ENCODE measurements around the gene LRRC59. TPM values are rescaled to one million over a fixed set of nuclear protein-coding genes. Genes with fewer than 3 reads are reported as not detected.
A peak's percentile ranks its signal among the peaks of the same experiment; 100 is the strongest.
"Not testable (repeated sequence)": the region's sequence is repeated elsewhere in the genome, so short reads cannot be mapped to it uniquely, and the experiment has no call there.

LRRC59 gene
- total RNA-seq, 1 donor from 2014 or later = 71.2 TPM

- no peak for DNase-seq (ENCODE audit: low spot score)
Observed at GRCh38 chr17:50347117-50347893, 50.0 kb downstream of the LRRC59 start.

GRCh38 chr17:50346313-50347116 is 50.8 kb downstream of the LRRC59 start:
- DNase-seq (ENCODE audit: low spot score) = no peak

- peak; percentile 88 for DNase-seq (ENCODE audit: low spot score)
Observed at GRCh38 chr17:50345432-50346312, 51.7 kb downstream of the LRRC59 start, which contains the start of gene XYLT2. TSS of gene XYLT2 (plus strand) at chr17:50346126. CDS start at chr17:50346141, 15 bp downstream.

- DNase-seq (ENCODE audit: low spot score) = no peak
Observed at GRCh38 chr17:50344731-50345365, 52.5 kb downstream of the LRRC59 start.

GRCh38 chr17:50339381-50339780 is 57.9 kb downstream of the LRRC59 start:
- no peak for DNase-seq (ENCODE audit: low spot score)

GRCh38 chr17:50338645-50339044 is 58.7 kb downstream of the LRRC59 start:
- no peak for DNase-seq (ENCODE audit: low spot score)

- DNase-seq (ENCODE audit: low spot score) = no peak
Observed at GRCh38 chr17:50337956-50338355, 59.4 kb downstream of the LRRC59 start.

- DNase-seq (ENCODE audit: low spot score) = not testable (repeated sequence)
Observed at GRCh38 chr17:50333291-50334057, 63.8 kb downstream of the LRRC59 start.

- DNase-seq (ENCODE audit: low spot score) = no peak
Observed at GRCh38 chr17:50332196-50332595, 65.1 kb downstream of the LRRC59 start.

Other genes starting within 250 kb of the LRRC59 start
- 61.5 TPM for gene PPP1R9B, start 246.8 kb downstream of the LRRC59 start, total RNA-seq
- 23.5 TPM for gene SGCA, start 231.5 kb downstream of the LRRC59 start, total RNA-seq
- 421 TPM for gene COL1A1, start 195.9 kb downstream of the LRRC59 start, total RNA-seq
- 27.2 TPM for gene TMEM92, start 123.1 kb downstream of the LRRC59 start, total RNA-seq
- 37.0 TPM for gene XYLT2, start 51.4 kb downstream of the LRRC59 start, total RNA-seq
- gene MRPL27, start 24.3 kb downstream of the LRRC59 start, total RNA-seq = 55.5 TPM
- gene EME1, start 24.3 kb downstream of the LRRC59 start, total RNA-seq = 1.4 TPM
- gene ACSF2, start 28.7 kb upstream of the LRRC59 start, total RNA-seq = 67.5 TPM
- 2.1 TPM for gene CHAD, start 71.4 kb upstream of the LRRC59 start, total RNA-seq
- gene RSAD1, start 81.3 kb upstream of the LRRC59 start, total RNA-seq = 35.4 TPM
- gene MYCBPAP, start 110.9 kb upstream of the LRRC59 start, total RNA-seq = 4.6 TPM
- gene EPN3, start 135.2 kb upstream of the LRRC59 start, total RNA-seq = 92.7 TPM
- 70.0 TPM for gene SPATA20, start 149.7 kb upstream of the LRRC59 start, total RNA-seq
- gene CACNA1G, start 163.2 kb upstream of the LRRC59 start, total RNA-seq = 0.26 TPM
- gene ABCC3, start 237.4 kb upstream of the LRRC59 start, total RNA-seq = 367 TPM